Measurements from ENCODE around the gene FAM98B. TPM values are rescaled to one million over a fixed set of nuclear protein-coding genes. Genes with fewer than 3 reads are reported as not detected.

Gene FAM98B
- total RNA-seq, 1 experiment from 2014 or later, result 20.5 TPM

DNA sequence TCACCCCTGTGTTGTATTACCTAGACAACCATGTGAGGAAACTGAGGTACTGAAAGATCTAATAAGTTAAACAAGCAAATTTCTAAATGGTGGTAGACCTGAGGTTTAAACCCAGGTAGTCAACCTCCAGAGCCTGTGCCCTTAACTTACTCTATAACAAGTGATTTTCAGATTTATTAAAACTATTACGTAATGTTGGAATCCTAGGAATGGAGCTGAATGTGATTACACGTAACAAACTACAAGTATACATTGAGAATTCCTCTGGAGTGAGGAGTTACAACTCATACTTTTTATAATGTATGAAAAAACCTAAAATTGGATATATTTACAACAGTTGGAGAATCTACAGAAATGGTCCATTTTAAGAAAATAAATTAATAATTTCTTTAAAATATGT lies 18.0 kb downstream of the FAM98B start:
- no peaks in the 10 kb centered on the region for H3K4me1 Mint-ChIP-seq (ENCODE audit: low read depth, unreplicated experiment)
- TF ChIP-seq, protein P1, sequence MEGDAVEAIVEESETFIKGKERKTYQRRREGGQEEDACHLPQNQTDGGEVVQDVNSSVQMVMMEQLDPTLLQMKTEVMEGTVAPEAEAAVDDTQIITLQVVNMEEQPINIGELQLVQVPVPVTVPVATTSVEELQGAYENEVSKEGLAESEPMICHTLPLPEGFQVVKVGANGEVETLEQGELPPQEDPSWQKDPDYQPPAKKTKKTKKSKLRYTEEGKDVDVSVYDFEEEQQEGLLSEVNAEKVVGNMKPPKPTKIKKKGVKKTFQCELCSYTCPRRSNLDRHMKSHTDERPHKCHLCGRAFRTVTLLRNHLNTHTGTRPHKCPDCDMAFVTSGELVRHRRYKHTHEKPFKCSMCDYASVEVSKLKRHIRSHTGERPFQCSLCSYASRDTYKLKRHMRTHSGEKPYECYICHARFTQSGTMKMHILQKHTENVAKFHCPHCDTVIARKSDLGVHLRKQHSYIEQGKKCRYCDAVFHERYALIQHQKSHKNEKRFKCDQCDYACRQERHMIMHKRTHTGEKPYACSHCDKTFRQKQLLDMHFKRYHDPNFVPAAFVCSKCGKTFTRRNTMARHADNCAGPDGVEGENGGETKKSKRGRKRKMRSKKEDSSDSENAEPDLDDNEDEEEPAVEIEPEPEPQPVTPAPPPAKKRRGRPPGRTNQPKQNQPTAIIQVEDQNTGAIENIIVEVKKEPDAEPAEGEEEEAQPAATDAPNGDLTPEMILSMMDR (IDR thresholded peaks at IDR 0.05; ENCODE audit: unreplicated experiment), result no peak
- no peak overlapping the region for H3K4me3 Mint-ChIP-seq (ENCODE audit: low read depth, unreplicated experiment)
- BruUV-seq (replicated peaks), result no TSS peak
- no peaks in the 10 kb centered on the region for H3K36me3 Mint-ChIP-seq (ENCODE audit: insufficient read depth, unreplicated experiment)
- DNase-seq, result no peak
- no peak overlapping the region for H3K27ac Mint-ChIP-seq (ENCODE audit: unreplicated experiment)
- no peaks in the 10 kb centered on the region for H3K9me3 Mint-ChIP-seq (ENCODE audit: low read depth, unreplicated experiment)
- H3K27me3 Mint-ChIP-seq (ENCODE audit: unreplicated experiment), result no peaks in the 10 kb centered on the region
- CTCF ChIA-PET, result no interaction called here
- intact Hi-C loops (cut with micrococcal nuclease; ENCODE audit: unreplicated experiment), result loop anchor here (5.0 kb wide), 1 partner anchor 225 kb away; no protein-coding TSS in a partner anchor

DNA sequence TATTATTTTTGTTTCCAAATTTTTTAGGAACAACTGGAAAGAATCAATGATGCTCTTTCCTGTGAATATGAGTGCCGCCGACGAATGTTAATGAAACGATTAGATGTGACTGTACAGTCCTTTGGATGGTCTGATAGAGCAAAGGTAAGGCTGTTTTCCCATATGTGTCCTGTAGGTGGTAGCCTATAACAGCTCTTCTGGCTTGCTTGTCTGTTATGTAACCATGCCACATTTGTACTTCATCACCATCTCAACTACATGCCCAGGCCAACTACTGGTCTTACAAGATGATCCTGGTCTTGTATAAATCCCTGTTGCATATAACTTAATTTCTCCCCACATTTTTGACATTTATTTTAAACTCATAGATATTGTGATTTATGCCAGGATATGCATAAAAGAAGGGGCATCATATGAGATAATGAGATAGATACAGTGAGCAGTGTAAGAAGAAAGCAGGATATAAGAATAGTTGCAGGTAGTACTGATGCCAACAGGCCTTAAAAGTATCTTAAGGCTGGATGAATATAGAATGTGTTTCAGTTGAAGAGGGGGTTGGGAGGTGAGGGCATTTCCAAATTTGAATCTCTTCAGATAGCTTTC lies 20.3 kb downstream of the FAM98B start:
- DNase-seq, result peak; percentile 13
- Mint-ChIP-seq H3K4me3 (ENCODE audit: low read depth, unreplicated experiment) (no peak overlapping the region), H3K36me3 (ENCODE audit: insufficient read depth, unreplicated experiment) (no peaks in the 10 kb centered on the region), H3K27ac (ENCODE audit: unreplicated experiment) (no peak overlapping the region), H3K4me1 (ENCODE audit: low read depth, unreplicated experiment) (no peaks in the 10 kb centered on the region), H3K9me3 (ENCODE audit: low read depth, unreplicated experiment) (no peaks in the 10 kb centered on the region), H3K27me3 (ENCODE audit: unreplicated experiment) (no peaks in the 10 kb centered on the region)
- TF ChIP-seq, protein P1 (IDR thresholded peaks at IDR 0.05; ENCODE audit: unreplicated experiment), result peak; percentile 21
- BruUV-seq (replicated peaks), result no TSS peak
- intact Hi-C loops (cut with micrococcal nuclease; ENCODE audit: unreplicated experiment), result loop anchor here (5.0 kb wide), 1 partner anchor 223 kb away; no protein-coding TSS in a partner anchor
- CTCF ChIA-PET, result interaction anchor here (0.8 to 1.8 kb wide), 3 partner anchors 34 to 226 kb away, joined by 3 to 6 read pairs (median 5); no protein-coding TSS in a partner anchor

DNA sequence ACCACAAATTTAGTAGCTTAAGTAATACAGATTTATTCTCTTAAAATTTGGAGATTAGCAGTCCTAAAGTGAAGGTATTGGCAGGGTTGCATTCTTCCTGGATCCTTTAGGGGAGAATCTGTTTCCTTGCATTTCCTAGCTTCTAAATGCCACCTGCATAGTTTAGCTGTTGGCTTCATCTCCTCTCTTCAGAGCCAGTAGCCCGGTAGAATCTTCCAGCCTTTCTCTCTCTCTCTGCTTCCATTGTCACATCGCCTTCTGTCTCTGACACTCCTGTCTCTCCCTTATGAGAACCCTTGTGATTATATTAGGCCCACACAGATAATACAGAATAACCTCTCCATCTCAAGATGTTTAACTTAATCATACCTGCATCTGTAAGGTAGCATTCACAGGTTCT lies 21.4 kb downstream of the FAM98B start:
- H3K36me3 Mint-ChIP-seq (ENCODE audit: insufficient read depth, unreplicated experiment), result no peaks in the 10 kb centered on the region
- no TSS peak for BruUV-seq (replicated peaks)
- TF ChIP-seq, protein P1 (IDR thresholded peaks at IDR 0.05; ENCODE audit: unreplicated experiment), result no peak
- no peak overlapping the region for H3K4me3 Mint-ChIP-seq (ENCODE audit: low read depth, unreplicated experiment)
- no peak for DNase-seq
- CTCF ChIA-PET, result interaction anchor here (1.7 to 1.8 kb wide), 2 partner anchors 35 to 224 kb away, joined by 5 to 6 read pairs; no protein-coding TSS in a partner anchor
- no peaks in the 10 kb centered on the region for H3K27me3 Mint-ChIP-seq (ENCODE audit: unreplicated experiment)
- no peak overlapping the region for H3K27ac Mint-ChIP-seq (ENCODE audit: unreplicated experiment)
- intact Hi-C loops (cut with micrococcal nuclease; ENCODE audit: unreplicated experiment), result no loop called here
- no peaks in the 10 kb centered on the region for H3K4me1 Mint-ChIP-seq (ENCODE audit: low read depth, unreplicated experiment)
- H3K9me3 Mint-ChIP-seq (ENCODE audit: low read depth, unreplicated experiment), result no peaks in the 10 kb centered on the region

DNA sequence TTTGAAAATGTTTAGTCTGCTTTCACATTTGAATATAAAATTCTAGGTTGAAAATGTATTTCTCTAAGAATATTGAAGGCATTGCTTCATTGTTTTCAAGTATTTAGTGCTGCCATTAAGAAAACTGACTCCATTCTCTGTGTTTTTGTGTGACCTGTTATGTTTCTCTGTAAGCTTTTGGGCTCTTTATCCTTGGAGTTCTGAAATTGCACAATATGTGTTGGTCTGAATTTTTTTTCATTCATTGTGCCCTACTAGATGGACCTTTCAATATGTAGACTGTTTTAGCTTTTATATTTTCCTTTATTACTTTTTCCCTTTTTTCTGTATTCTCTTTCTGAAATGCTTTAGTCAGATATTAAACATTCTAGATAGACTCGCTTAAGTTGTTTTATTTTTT lies 22.2 kb downstream of the FAM98B start:
- no peak overlapping the region for H3K27ac Mint-ChIP-seq (ENCODE audit: unreplicated experiment)
- CTCF ChIA-PET, result no interaction called here
- H3K36me3 Mint-ChIP-seq (ENCODE audit: insufficient read depth, unreplicated experiment), result no peaks in the 10 kb centered on the region
- TF ChIP-seq, protein P1 (IDR thresholded peaks at IDR 0.05; ENCODE audit: unreplicated experiment), result no peak
- no peaks in the 10 kb centered on the region for H3K9me3 Mint-ChIP-seq (ENCODE audit: low read depth, unreplicated experiment)
- DNase-seq, result no peak
- intact Hi-C loops (cut with micrococcal nuclease; ENCODE audit: unreplicated experiment), result loop anchor here (2.0 kb wide), 1 partner anchor 207 kb away; no protein-coding TSS in a partner anchor
- H3K4me3 Mint-ChIP-seq (ENCODE audit: low read depth, unreplicated experiment), result no peak overlapping the region
- no TSS peak for BruUV-seq (replicated peaks)
- no peaks in the 10 kb centered on the region for H3K27me3 Mint-ChIP-seq (ENCODE audit: unreplicated experiment)
- no peaks in the 10 kb centered on the region for H3K4me1 Mint-ChIP-seq (ENCODE audit: low read depth, unreplicated experiment)
